HG03103 (cell line): Measurements from ENCODE around the gene SELP.

Experiments used
- ATAC-seq: cut with Tn5 transposase; IDR thresholded peaks from one replicate; pipeline ENCODE4 v1.9.1; 2021; ENCODE audit warnings: low read depth; ENCODE audit not compliant: unreplicated experiment

The SELP gene

GRCh38 chr1:169623132-169623926, 6.6 kb downstream of the SELP start:
- ATAC-seq, result no peak

- no peak for ATAC-seq
Measured at GRCh38 chr1:169620565-169620964, 9.4 kb downstream of the SELP start.

- ATAC-seq, result no peak
Measured at GRCh38 chr1:169618367-169618766, 11.6 kb downstream of the SELP start.

GRCh38 chr1:169615803-169616202, 14.1 kb downstream of the SELP start:
- no peak for ATAC-seq

GRCh38 chr1:169610858-169611257, 19.1 kb downstream of the SELP start:
- ATAC-seq, result no peak

- no peak for ATAC-seq
Measured at GRCh38 chr1:169610108-169610507, 19.8 kb downstream of the SELP start.

- no peak for ATAC-seq
Measured at GRCh38 chr1:169608226-169608625, 21.7 kb downstream of the SELP start.

GRCh38 chr1:169604781-169605560, 25.0 kb downstream of the SELP start:
- ATAC-seq, result no peak

GRCh38 chr1:169601096-169601881, 28.6 kb downstream of the SELP start:
- no peak for ATAC-seq

GRCh38 chr1:169595764-169596711, 33.9 kb downstream of the SELP start:
- ATAC-seq, result no peak

- no peak for ATAC-seq
Measured at GRCh38 chr1:169594391-169594790, 35.5 kb downstream of the SELP start.

GRCh38 chr1:169590932-169591331, 39.0 kb downstream of the SELP start:
- ATAC-seq, result no peak

GRCh38 chr1:169588785-169589485, 41.0 kb downstream of the SELP start:
- no peak for ATAC-seq

- ATAC-seq, result no peak
Measured at GRCh38 chr1:169588112-169588511, 41.8 kb downstream of the SELP start.

- peak; percentile 95 for ATAC-seq
Measured at GRCh38 chr1:169586395-169587255, 43.3 kb downstream of the SELP start, which contains the start of gene F5. Gene F5 (minus strand): TSS chr1:169586481. CDS start chr1:169586386, 95 bp downstream.

- peak; percentile 25 for ATAC-seq
Measured at GRCh38 chr1:169586067-169586394, 43.9 kb downstream of the SELP start.

- ATAC-seq, result no peak
Measured at GRCh38 chr1:169585181-169585580, 44.7 kb downstream of the SELP start.

GRCh38 chr1:169584483-169585144, 45.3 kb downstream of the SELP start:
- no peak for ATAC-seq
